GM12891 (cell line): ENCODE results near the gene PSMB9.

Experiments used
- POLR2A ChIP-seq: IDR thresholded peaks from 2 replicates; pipeline ENCODE4 v1.6.1; 2011; ENCODE audit warnings: low read depth, low read length, control low read depth
- POLR2AphosphoS5 ChIP-seq: IDR thresholded peaks from 2 replicates; pipeline ENCODE4 v1.6.1; 2011; ENCODE audit warnings: low read depth, low read length, control low read depth
- POU2F2 ChIP-seq: IDR thresholded peaks from 2 replicates; pipeline ENCODE4 v1.6.1; 2011; ENCODE audit warnings: low read depth, mild to moderate bottlenecking, control low read depth, low read length, moderate library complexity
- TAF1 ChIP-seq: IDR thresholded peaks from 2 replicates; pipeline ENCODE4 v1.6.1; 2011; ENCODE audit warnings: low read depth, low read length, control low read depth

DNA sequence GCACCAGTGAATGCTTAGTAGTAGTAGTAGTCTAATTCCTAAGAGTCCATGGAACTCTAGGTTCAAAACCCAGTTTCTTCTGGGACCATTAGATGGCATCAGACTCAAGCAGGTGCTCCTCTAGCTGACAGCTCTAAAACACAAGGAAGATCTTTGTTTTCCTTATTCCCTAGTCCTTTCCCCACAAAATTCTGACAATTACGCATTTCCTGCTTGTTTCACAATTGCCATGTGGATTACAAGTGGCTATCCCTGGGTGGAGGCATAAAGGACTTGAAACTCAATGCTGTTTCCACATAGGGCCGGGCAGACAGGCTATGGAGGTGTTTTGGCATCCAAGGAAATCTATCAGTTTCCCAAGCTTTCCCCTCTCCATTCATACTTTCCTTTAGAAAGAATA is 28.0 kb upstream of the PSMB9 start:
- TF ChIP-seq POLR2A (no peak), POU2F2 (no peak), POLR2AphosphoS5 (no peak), TAF1 (no peak)
